Measurements from ENCODE around the gene TFAP2A.

Gene TFAP2A

GRCh38 chr6:10398446-10399218, 16.2 kb downstream of the TFAP2A start:
- no peak for DNase-seq

GRCh38 chr6:10397756-10398445, 17.0 kb downstream of the TFAP2A start:
- no peak for DNase-seq

DNA sequence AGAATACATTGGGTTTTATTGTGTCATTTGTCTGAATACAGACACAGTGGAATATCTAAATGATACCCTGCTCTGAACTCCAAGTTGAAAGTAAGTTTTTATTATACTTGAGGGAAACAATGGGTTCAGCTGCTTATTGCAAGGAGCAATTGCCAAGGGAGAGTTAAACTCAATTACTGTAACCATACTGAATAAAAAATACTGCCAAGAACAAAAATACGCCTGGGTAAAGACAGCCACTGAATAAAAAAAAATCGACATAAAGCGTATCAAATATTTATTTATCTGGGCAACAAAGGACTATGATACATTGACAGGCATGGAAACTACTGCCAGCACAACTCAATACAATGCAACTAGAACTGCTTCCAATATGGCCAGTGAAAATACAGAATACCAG, 18.1 kb downstream of the TFAP2A start:
- DNase-seq: no peak

DNA sequence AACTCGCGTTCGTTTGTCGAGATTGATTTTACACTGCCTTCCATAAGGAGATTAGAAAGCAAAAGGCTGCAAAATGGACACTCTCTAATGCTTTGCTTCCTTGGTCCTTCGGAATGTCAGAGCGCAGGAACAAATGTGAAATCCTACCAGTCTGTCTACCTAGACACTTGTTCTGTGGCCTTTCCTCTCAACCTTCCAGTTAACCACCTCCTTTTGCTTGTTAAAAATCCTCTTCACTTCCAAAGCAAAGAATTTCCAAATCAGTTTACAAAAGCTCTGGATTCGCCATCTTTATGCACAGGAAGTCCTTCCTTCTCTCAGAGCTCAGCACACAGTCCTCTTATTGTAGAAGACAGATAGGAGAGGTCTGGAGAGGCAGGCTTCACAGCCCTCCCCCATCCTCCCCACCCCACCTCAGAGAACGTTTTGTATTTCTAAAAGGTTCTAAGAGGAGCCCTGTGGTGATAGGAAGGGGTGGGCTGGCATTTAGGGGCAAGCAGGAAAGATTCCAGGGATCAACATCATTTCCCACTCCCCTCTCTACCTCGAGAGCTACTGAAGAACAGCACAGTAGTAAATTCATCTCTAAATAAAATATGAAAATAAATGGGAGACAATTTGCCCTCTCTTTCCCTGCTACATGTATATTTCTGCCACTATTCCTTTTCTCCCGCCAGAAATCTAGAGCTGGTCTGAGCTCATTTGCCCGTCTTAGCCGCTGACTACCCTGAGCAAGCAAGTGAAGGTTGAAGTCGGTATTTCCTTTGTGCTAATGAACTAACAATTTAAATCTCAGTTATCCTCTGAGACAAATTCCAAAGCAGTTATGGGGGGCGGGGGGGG, 18.9 kb downstream of the TFAP2A start:
- no peak for DNase-seq

DNA sequence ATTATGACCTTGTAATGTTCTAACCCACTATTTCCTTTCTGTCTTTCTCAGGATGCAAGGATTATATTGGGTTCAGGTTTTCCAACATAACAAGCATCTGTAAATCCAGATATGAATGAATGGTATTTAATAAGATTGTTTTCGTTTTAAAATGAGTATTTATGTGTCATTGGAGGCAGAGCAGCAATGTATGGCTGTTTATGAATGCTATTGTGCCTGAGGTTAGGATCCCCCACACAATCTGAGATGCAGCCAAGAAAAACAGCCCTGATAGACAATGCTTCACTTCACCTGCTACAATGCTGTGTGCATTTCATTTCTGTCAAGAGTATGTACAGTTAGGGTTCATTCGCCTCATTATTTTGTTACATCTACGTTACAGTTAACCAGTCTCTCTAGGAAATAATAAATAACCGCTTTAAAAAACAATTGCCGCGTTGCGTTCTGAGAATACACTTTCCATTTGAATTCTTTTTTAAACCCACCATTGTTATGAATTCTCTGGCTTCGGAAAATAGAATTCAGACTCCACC, 19.6 kb downstream of the TFAP2A start:
- DNase-seq: no peak

DNA sequence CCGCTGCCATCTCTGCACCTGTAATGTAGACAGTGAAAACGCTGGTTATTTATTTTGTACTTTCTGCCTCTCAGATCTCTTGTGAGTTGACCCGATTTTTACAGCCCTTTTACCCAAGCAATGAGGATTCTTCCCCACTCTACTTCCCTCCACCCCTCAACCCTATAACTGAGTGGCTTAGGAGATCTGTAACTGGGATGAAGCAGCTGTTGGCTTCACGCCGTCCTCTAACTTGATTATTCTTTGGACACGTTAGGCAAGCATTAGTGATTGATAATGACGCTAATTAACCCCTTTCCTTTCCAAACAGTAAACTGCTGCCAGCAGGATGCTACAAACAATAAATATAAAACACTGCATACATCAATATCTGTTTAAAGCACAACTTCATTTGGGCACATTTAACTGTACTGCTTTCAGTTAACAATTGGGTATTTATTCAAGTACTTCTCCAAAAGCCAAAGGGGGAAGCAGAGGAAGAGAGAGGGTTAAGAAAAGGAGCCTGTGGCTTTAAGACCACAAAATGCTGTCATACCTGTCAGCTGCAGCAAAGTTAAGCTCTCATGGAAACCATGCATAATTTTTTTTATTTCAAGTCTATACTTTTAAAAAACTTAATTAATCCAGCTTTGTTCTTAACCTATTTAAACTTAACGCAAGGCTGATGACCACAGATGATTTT, 21.2 kb downstream of the TFAP2A start:
- no peak for DNase-seq

GRCh38 chr6:10391799-10392198, 23.1 kb downstream of the TFAP2A start:
- DNase-seq: no peak

- no peak for DNase-seq
Observed at GRCh38 chr6:10391299-10391630, 23.6 kb downstream of the TFAP2A start.

GRCh38 chr6:10390495-10391298, 24.2 kb downstream of the TFAP2A start:
- DNase-seq: no peak

DNA sequence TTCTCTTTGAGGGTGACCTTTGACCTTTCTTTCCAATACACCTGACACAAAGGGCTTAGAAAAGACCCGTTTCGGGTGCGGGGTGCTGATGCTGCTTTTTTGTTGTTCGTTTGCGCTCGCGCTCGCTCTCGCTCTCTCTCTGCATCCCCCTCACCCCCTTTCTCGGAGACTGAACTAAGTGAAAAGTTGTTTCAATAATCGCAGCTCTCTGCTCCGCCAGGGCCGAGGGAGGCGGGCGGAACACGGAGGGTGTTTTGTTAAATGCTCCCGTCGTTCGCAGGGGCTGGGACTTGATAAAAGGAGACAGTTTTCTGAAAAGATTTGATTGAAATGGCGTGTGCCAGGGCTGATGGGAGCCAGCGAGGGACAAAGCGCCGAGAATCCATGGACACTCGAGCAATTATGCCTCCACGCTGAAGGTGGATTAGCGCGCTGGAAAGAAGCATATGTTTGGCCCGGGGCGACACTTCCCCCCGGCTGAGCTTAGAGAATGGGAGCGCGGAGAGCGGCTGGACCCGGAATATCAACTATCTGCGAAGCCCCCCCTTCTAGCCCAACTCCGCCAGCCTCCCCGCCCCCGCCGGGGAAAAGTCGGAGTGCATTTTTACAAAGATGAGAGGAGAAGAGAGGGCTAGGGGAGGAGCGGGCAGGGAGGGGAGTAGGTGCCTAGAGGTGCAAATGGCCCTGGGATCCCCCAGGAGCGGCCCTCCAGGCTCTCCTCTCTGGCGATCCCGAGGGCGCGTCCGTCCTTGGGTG, 25.0 kb downstream of the TFAP2A start:
- no peak for DNase-seq

DNA sequence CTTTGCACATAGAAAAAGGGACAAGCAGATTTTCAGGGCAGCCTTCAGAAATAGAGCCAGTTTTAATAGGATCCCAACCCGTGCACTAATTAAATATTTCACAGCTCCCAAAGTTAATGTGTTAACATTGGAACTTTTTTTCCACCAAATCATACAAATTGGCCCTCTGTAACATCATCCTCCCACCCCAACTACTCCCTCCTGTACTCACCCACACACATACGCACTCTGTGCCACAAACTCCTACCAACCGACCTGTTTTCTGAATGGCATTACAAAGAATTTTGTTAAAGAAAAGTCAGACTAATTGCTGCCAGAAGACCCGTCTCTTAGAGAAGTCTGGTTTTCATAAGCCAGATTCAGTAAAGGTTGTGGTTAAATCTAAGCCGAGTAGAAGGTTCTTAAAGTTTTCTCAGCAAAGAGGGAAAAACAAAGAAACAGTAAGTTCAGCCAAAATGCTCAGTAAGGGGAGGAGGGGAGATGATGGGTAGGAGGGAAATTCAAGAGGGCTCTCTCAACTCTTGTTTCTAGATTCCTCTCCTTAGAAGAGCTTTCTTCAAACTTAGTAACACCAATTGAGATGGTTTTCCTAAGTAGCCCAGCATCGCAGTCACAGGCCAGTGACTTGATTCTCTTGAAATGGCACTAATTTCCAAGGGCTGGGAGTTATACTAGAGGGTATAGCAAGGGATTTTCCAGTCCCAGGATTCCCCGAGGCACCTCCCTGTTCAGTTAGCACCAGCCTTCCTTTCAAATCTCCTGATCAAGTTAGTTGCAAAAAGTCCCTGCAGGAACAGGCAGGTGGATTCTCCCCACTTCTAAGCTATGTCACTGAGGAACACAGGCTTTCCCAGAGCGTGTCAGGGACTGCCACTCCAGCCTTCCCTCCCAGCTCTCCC, 27.9 kb downstream of the TFAP2A start:
- no peak for DNase-seq

GRCh38 chr6:10386220-10386619, 28.7 kb downstream of the TFAP2A start:
- DNase-seq: no peak

- DNase-seq: no peak
Observed at GRCh38 chr6:10385524-10386132, 29.2 kb downstream of the TFAP2A start.

DNA sequence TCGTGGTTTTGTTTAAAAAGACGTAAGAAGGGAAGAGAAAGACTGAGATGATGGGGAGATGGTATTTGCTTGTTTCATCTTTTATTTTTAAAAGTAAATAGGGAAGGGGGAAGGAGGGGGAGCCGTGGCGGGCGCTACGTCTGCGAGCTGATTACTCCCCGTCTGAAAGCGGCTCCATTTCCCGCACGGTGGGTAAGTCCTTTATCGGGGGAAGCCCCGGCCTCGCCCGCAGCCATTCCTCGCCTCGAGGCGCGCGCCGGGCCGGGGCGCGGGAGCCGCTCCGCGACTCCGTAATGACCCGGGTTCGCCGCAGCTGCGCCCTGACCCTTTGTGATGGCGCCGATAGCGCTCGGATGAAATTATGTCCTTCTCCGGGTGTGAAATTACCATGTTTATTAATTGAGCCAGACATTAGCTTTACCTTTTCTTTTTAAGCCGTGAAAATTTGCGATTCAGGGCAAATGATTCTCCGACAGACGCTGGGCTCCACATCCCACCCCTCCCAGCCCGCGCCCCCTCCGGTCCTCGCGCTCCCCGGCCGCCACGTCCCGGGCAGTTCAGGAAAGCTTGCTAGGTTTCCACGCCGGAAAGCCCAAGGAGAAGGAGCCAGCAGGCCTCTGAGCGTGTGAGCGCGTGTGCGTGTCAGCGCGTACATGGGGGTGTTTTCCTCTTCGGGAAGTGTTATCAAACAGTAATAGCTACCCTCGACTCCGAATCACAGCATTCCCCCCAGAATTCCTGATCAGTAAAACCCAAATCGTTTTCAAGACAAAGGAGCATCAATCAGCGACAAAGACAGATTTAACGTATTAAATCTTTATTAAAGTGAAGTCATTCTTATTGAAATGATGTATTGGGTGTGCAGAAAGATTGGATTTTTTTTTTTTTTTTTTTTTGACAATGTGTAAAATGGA, 30.0 kb downstream of the TFAP2A start:
- no peak for DNase-seq

DNA sequence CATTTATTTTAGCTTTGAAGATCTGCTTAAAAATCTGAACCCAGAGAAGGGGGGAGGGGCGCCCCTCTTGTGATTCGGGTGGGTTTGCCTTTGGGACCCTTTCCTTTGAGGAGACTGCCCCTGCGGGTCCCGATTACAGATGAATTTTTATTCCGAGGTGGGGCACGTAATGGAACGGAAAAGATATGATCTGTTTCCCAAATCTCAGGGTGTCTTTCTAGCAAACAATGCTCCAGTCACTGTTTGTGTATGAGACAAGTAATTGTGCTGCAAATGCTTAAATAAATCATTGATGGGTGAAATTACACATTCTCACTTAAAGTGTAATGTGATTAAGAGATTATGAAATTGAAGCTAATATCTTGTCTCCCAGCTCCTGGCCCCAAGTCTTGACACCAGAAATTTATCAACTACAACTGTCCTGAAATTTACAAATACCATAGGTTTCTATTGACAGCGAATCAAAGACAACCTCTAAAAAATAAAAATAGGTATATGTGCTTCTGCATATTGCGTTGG, 30.7 kb downstream of the TFAP2A start:
- DNase-seq: no peak

DNA sequence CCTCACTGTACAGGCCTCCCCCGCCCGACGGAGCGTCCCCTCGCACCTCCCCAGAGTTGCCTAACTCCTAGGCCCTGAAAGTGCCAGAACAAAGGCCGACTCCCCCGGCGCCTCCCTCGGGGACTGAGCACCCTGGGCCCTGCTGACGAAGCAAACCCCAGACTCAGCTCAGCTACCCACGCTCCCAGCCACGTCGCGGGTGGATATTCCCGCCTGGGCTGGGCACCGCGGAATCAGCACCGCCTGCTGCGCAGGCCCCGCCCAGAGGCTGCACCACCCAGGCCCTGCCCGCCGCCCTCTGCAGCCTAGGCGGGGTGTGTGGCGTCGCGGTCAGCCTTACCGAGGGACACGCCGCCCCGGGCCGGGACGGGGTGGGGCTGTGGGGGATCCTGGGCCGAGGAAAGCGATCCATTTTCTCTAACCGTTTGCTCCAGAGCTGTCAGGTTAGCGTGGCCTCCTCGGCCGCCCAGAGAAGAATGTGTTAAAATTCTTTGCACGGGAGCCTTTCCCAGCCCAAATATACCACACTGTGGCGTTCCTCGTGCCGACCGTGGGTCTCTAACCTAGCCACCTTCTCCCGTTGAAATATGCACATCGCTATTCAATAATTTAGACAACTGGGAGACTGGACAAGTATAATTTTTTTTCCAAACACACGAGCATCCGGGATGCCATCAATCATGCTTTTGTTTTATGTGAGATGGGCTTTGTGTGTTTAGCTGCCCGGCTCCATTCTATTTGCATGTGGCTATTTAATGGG, 31.4 kb downstream of the TFAP2A start:
- no peak for DNase-seq

DNA sequence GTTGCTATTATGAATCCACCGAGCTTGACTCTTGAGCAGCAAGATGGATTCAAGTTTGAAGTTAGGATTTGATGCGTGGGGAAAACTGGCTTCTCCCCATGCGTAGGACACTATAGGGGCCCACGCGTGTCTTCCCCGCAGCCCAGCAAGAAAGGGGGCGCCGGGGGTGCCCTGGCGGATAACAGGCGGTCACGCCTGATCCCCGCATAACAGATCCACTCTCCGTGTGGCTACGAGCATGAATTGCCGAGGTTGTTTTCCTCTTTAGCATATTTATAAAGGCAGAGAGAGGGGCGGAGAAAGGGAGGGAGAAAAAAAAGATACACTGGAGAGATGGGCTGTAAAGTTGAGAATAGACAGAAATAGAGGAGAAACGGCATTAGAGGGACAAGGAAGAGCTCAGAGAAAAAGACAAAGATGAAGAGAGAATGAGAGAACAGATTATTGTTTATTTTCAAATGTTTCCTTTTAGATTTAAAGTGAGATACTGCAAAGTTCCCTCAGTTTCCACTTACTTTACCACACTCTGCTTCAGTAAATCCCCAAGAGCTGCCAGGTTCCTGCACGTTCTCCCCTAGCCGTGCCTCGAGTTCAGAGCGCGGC, 32.0 kb downstream of the TFAP2A start:
- DNase-seq: no peak

Data from fibroblast of skin of right quadriceps (primary cell).